HEK293 (cell line): Measurements from ENCODE around the gene NEK9.

Source experiments
- CTCF ChIA-PET: fragments of 350-600 bp; formaldehyde crosslinking; extraction: SDS; loops from one replicate; lab custom pipeline; 2021; ENCODE audit warnings: antibody characterized with exemption; lab: Yijun Ruan, JAX
- POLR2A ChIA-PET: fragments of 300-600 bp; formaldehyde crosslinking; extraction: SDS; loops from one replicate; lab custom pipeline; 2020; ENCODE audit warnings: antibody characterized with exemption, inconsistent platforms; lab: Yijun Ruan, JAX
- H3K27ac ChIP-seq: fragments of 200-500 bp; sonication (Bioruptor generic); 2 replicates; pipeline ENCODE4 v1.5.1; 2014; ENCODE audit warnings: low read depth, low read length, control low read depth, inconsistent platforms; ENCODE audit errors: extremely low read depth
- H3K36me3 ChIP-seq, 2 experiments: fragments of 200-500 bp in 1 of 2; sonication (Bioruptor generic) in 1 of 2; 1 replicate in 1 of 2; 2 replicates in 1 of 2; pipeline ENCODE4 v1.5.1; 2014 to 2017; ENCODE audit warnings: inconsistent platforms in 2 of 2, low read length in 2 of 2; ENCODE audit not compliant: control insufficient read depth in 2 of 2, insufficient read depth in 1 of 2
- H3K4me1 ChIP-seq: fragments of 200-500 bp; sonication (Bioruptor generic); 2 replicates; pipeline ENCODE4 v1.5.1; 2014; ENCODE audit warnings: mild to moderate bottlenecking, low read length, inconsistent platforms; ENCODE audit not compliant: control insufficient read depth, insufficient read depth
- H3K4me3 ChIP-seq: 2 replicates; pipeline ENCODE4 v1.5.1; 2011; ENCODE audit warnings: low read depth, mild to moderate bottlenecking, control low read depth, low read length, moderate library complexity
- H3K9me3 ChIP-seq: fragments of 200-500 bp; sonication (Bioruptor generic); 2 replicates; pipeline ENCODE4 v1.5.1; 2014; ENCODE audit warnings: low read depth, low read length, inconsistent platforms; ENCODE audit not compliant: control insufficient read depth, insufficient read depth
- YY2 ChIP-seq: fragments of 450-650 bp; formaldehyde crosslinking; IDR thresholded peaks from 2 replicates; pipeline ENCODE4 v1.5.1; 2016; ENCODE audit warnings: missing biosample characterization, missing genetic modification characterization
- ZBTB17 ChIP-seq: fragments of 450-650 bp; formaldehyde crosslinking; IDR thresholded peaks from 2 replicates; pipeline ENCODE4 v1.5.1; 2016; ENCODE audit warnings: missing biosample characterization, missing genetic modification characterization
- ZBTB8A ChIP-seq: fragments of 450-650 bp; formaldehyde crosslinking; IDR thresholded peaks from 2 replicates; pipeline ENCODE4 v1.5.1; 2016; ENCODE audit warnings: missing biosample characterization, missing genetic modification characterization
- ZFHX2 ChIP-seq: fragments of 450-650 bp; formaldehyde crosslinking; conservative IDR thresholded peaks from 2 replicates; pipeline ENCODE4 v1.5.1; 2016; ENCODE audit warnings: missing biosample characterization, missing genetic modification characterization
- ZNF19 ChIP-seq: fragments of 450-650 bp; formaldehyde crosslinking; IDR thresholded peaks from 2 replicates; pipeline ENCODE4; 2016; ENCODE audit warnings: missing biosample characterization, missing genetic modification characterization, low read depth
- ZNF211 ChIP-seq: fragments of 450-650 bp; formaldehyde crosslinking; IDR thresholded peaks from 2 replicates; pipeline ENCODE4 v1.5.1; 2016; ENCODE audit warnings: low read depth, missing biosample characterization, missing genetic modification characterization
- ZNF214 ChIP-seq: fragments of 450-650 bp; formaldehyde crosslinking; IDR thresholded peaks from 2 replicates; pipeline ENCODE4 v1.5.1; 2017; ENCODE audit warnings: missing biosample characterization, mild to moderate bottlenecking, missing genetic modification characterization, borderline replicate concordance
- ZNF302 ChIP-seq: fragments of 450-650 bp; formaldehyde crosslinking; IDR thresholded peaks from 2 replicates; pipeline ENCODE4 v1.5.1; 2016; ENCODE audit warnings: missing biosample characterization, missing genetic modification characterization, low read depth
- ZNF561 ChIP-seq: fragments of 450-650 bp; IDR thresholded peaks from 2 replicates; pipeline ENCODE4 v1.5.1; 2018; ENCODE audit warnings: missing biosample characterization, missing genetic modification characterization, borderline replicate concordance
- ZNF600 ChIP-seq: fragments of 450-650 bp; formaldehyde crosslinking; IDR thresholded peaks from 2 replicates; pipeline ENCODE4 v1.5.1; 2016; ENCODE audit warnings: missing biosample characterization, missing genetic modification characterization
- ZNF76 ChIP-seq: fragments of 450-650 bp; formaldehyde crosslinking; IDR thresholded peaks from 2 replicates; pipeline ENCODE4; 2016; ENCODE audit warnings: low read depth, missing biosample characterization, missing genetic modification characterization, borderline replicate concordance
- ZNF830 ChIP-seq: fragments of 450-650 bp; IDR thresholded peaks from 2 replicates; pipeline ENCODE4 v1.5.0; 2018; ENCODE audit warnings: missing biosample characterization, missing genetic modification characterization, low read depth, mild to moderate bottlenecking, moderate library complexity
- TF ChIP-seq, protein P1 (sequence below): fragments of 450-650 bp; formaldehyde crosslinking; IDR thresholded peaks from 2 replicates; pipeline ENCODE4 v1.5.1; 2016; ENCODE audit warnings: missing biosample characterization, missing genetic modification characterization
- TF ChIP-seq, protein P2 (sequence below): fragments of 450-650 bp; formaldehyde crosslinking; IDR thresholded peaks from 2 replicates; pipeline ENCODE4 v1.5.1; 2016; ENCODE audit warnings: missing biosample characterization, missing genetic modification characterization

The NEK9 gene

DNA sequence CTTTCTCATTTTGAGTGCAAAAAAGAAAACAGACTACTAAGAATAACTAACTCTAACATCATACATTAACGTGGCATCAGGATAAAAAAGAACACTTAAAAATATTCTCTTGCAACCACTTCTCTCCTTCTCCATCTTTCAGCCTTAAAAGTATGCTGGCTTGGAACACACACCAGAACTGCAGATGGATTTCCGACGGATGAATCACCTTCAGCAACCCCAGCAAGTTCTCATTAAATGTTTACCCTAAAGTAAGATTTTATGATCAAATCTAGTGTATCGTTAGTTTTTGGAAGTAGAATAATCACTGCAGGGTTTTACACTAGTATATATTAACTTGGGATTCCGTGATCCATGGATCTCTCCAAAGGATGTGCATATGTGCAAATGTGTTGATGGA lies 1.2 kb downstream of the NEK9 start:
- POLR2A ChIA-PET: interaction anchor here (1.1 to 1.6 kb wide), 3 partner anchors 15 to 168 kb away, joined by 3 to 4 read pairs (median 3); no protein-coding TSS in a partner anchor

DNA sequence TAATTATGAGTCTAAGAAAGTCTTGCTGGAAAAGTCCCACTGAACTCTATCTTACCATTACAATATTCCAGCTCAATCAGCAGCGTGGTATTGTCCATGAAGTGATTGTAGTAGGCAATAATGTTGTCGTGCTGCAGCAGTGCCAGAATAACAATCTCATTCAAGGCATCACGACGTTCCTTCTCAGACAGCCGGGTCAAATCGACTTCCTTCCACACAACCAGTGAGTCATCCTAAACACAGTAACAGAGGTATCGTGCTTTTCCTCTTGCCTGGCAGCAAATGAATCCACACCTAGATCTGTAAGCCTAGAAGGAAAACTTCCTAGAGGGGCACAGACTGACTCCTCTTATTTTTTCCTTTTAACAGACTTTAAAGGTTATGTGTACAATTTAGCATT lies 2.9 kb downstream of the NEK9 start:
- POLR2A ChIA-PET: interaction anchor here (0.7 to 1.0 kb wide), 2 partner anchors 173 to 177 kb away, joined by 4 to 8 read pairs; no protein-coding TSS in a partner anchor
- no peaks in the 10 kb centered on the region for H3K9me3 ChIP-seq
- TF ChIP-seq, protein P1, sequence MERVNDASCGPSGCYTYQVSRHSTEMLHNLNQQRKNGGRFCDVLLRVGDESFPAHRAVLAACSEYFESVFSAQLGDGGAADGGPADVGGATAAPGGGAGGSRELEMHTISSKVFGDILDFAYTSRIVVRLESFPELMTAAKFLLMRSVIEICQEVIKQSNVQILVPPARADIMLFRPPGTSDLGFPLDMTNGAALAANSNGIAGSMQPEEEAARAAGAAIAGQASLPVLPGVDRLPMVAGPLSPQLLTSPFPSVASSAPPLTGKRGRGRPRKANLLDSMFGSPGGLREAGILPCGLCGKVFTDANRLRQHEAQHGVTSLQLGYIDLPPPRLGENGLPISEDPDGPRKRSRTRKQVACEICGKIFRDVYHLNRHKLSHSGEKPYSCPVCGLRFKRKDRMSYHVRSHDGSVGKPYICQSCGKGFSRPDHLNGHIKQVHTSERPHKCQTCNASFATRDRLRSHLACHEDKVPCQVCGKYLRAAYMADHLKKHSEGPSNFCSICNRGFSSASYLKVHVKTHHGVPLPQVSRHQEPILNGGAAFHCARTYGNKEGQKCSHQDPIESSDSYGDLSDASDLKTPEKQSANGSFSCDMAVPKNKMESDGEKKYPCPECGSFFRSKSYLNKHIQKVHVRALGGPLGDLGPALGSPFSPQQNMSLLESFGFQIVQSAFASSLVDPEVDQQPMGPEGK (tag by site-specific recombination): no peak
- TF ChIP-seq ZBTB17 (tag by site-specific recombination): peak; percentile 26; the same call in 1 of the 2 replicates
- TF ChIP-seq ZNF214 (tag by site-specific recombination): no peak
- no peak for TF ChIP-seq YY2 (tag by site-specific recombination)
- TF ChIP-seq, protein P2, sequence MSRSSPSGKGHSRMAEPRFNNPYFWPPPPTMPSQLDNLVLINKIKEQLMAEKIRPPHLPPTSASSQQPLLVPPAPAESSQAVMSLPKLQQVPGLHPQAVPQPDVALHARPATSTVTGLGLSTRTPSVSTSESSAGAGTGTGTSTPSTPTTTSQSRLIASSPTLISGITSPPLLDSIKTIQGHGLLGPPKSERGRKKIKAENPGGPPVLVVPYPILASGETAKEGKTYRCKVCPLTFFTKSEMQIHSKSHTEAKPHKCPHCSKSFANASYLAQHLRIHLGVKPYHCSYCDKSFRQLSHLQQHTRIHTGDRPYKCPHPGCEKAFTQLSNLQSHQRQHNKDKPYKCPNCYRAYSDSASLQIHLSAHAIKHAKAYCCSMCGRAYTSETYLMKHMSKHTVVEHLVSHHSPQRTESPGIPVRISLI (tag by site-specific recombination): no peak
- TF ChIP-seq ZNF76 (tag by site-specific recombination): no peak
- no peak for TF ChIP-seq ZNF830 (tag by site-specific recombination)
- no peak for TF ChIP-seq ZNF19 (tag by site-specific recombination)
- TF ChIP-seq ZNF600: peak; percentile 54; the same call in 1 of the 2 replicates
- no peak for TF ChIP-seq ZNF302 (tag by site-specific recombination)
- no peak for TF ChIP-seq ZBTB8A (tag by site-specific recombination)
- TF ChIP-seq, all 188 proteins: peak for 2
- Histone ChIP-seq H3K27ac (0 out of 2 replicates have a peak overlapping the region, but pooled peaks have one; percentile 33), H3K36me3 (peaks cover 16 to 37% of the 10 kb centered on the region in 2 experiments), H3K4me1 (peaks cover 19% of the 10 kb centered on the region), H3K4me3 (no peak overlapping the region)
- CTCF ChIA-PET: no interaction called here

More for the DNA sequence above, 1.2 kb downstream of the NEK9 start:
- H3K36me3 ChIP-seq: peaks cover 0 to 22% of the 10 kb centered on the region in 2 experiments; a peak in 2 of 3 replicates
- no peak for TF ChIP-seq ZNF561 (tag by site-specific recombination)
- 0 out of 2 replicates have a peak, but pooled peaks have one; percentile 13 for TF ChIP-seq ZBTB17 (tag by site-specific recombination)
- no peaks in the 10 kb centered on the region for H3K9me3 ChIP-seq
- no peak overlapping the region for H3K27ac ChIP-seq
- peaks cover 19% of the 10 kb centered on the region for H3K4me1 ChIP-seq
- H3K4me3 ChIP-seq: peak overlapping the region; percentile 98
- CTCF ChIA-PET: interaction anchor here (0.9 to 1.9 kb wide), 3 partner anchors 169 to 363 kb away, joined by 3 to 10 read pairs (median 3); no protein-coding TSS in a partner anchor

DNA sequence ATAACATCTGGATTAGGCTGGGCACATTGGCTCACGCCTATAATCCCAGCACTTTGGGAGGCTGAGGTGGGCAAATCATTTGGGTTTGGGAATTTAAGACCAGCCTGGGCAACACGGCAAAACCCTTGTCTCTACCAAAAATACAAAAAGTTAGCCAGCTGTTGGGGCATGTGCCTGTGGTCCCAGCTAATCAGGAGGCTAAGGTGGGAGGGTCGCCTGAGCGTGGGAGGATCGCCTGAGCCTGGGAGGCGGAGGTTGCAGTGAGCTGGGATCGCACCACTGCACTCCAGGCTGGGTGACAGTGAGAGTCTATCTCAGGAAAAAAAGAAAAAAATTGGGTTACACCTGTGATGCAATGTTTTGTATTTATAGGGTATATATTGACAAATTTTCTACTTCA lies 5.3 kb downstream of the NEK9 start:
- TF ChIP-seq ZFHX2: peak; percentile 74
- TF ChIP-seq ZNF211 (tag by site-specific recombination): no peak
- ChIA-PET POLR2A (no interaction called here), CTCF (no interaction called here)
- Histone ChIP-seq H3K9me3 (no peaks in the 10 kb centered on the region), H3K4me1 (peaks cover 15% of the 10 kb centered on the region), H3K4me3 (no peak overlapping the region), H3K36me3 (peaks cover 39 to 55% of the 10 kb centered on the region in 2 experiments), H3K27ac (no peak overlapping the region)
